Ovary (tissue), 9 donors: ENCODE measurements around the gene THSD4. TPM values are rescaled to one million over a fixed set of nuclear protein-coding genes. Genes with fewer than 3 reads are reported as not detected.

Source experiments
- DNase-seq, 5 donors: peaks; one replicate each; pipeline ENCODE4 v3.0.0-alpha.2; 2019 to 2020
- H3K27ac ChIP-seq, 2 donors: fragments of 200-600 bp; one replicate each; pipeline versions ENCODE4 v1.5.1 to v1.8.0; 2019 to 2022
- H3K27me3 ChIP-seq: fragments of 200-600 bp; one replicate; pipeline ENCODE4 v1.8.0; 2022
- H3K36me3 ChIP-seq: fragments of 200-600 bp; sonication (generic); one replicate; pipeline ENCODE4 v1.5.1; 2019
- H3K4me1 ChIP-seq: one replicate; pipeline ENCODE4 v1.8.1; 2013; ENCODE audit warnings: mild to moderate bottlenecking, moderate library complexity; ENCODE audit not compliant: insufficient read depth
- H3K4me3 ChIP-seq: fragments of 200-600 bp; sonication (generic); one replicate; pipeline ENCODE4 v1.5.1; 2017
- H3K9me3 ChIP-seq, 2 donors: fragments of 200-600 bp in 1 of 2; sonication (generic) in 1 of 2; one replicate each; pipeline versions ENCODE4 v1.5.1 to v1.8.1; 2013 to 2019; ENCODE audit warnings: mild to moderate bottlenecking in 1 of 2, moderate library complexity in 1 of 2
- EP300 ChIP-seq: sonication (generic); formaldehyde crosslinking; IDR thresholded peaks from one replicate; pipeline ENCODE4 v1.6.1; 2017; ENCODE audit warnings: antibody characterized with exemption
- POLR2A ChIP-seq: fragments of 450-650 bp; IDR thresholded peaks from one replicate; pipeline ENCODE4 v1.6.1; 2017; ENCODE audit warnings: antibody characterized with exemption, mild to moderate bottlenecking, moderate library complexity
- WGBS, 3 donors: extraction: QIAGEN DNeasy Blood & Tissue Kit in 1 of 3; methylation state at CpG; one replicate each; pipeline versions ENCODE4 v1.1.5 to v1.1.7; 2013 to 2017; 5-methylcytosine and 5-hydroxymethylcytosine counted together
- intact Hi-C, 4 donors: fragments of 100-400 bp; cut with DNase I; formaldehyde crosslinking; loops; one replicate each; pipeline versions ENCODE4 v1.11.0 to v1.15.1; 2022 to 2023
- polyA plus RNA-seq, 2 donors: library from polyadenylated mRNA; stranded (reverse); fragments of 200-250 nt in 1 of 2; fragments of 350-450 nt in 1 of 2; fragmentation: Illumina TruSeq in 1 of 2; extraction: RNeasy Lipid Tissue Mini Kit (QIAGEN cat#74804) in 1 of 2; gene quantifications; one replicate each; pipeline ENCODE4 v1.2.3, GENCODE V29; 2013 to 2014
- total RNA-seq, 7 donors: library from RNA; depleted of rRNA in 2 of 7; stranded (reverse); fragments of >200 nt in 2 of 7; fragmentation: NEBNext Ultra II Directional in 3 of 7; extraction: Animal tissue kit (Norgen Biotek cat#: 25700) in 3 of 7; gene quantifications; one replicate each; pipeline versions ENCODE4 v1.1.0 to v1.2.4, GENCODE V29; 2016 to 2023
- TF ChIP-seq, protein P1 (sequence below), 3 donors: fragments of 450-650 bp in 2 of 3; fragments of 200-600 bp in 1 of 3; IDR thresholded peaks; one replicate each; pipeline versions ENCODE4 v1.5.1 to v1.8.0; 2016 to 2022; ENCODE audit warnings: antibody characterized with exemption in 3 of 3, mild to moderate bottlenecking in 1 of 3
- donor health status: DM: no; HTN: no; CAD: no; lungs with moderate emphysema.
- donor health status: DM: no; HTN: no; CAD: no.
- donor health status: Bipolar disorder and iron deficiency.
- donor health status: DM: yes; HTN: yes; CAD: no.
- donor health status: DM: no; HTN: no; CAD: no.
- donor health status: DM: yes; HTN: yes; CAD: no.

THSD4 gene
- total and polyA plus RNA-seq, 9 donors: 3.2 to 53.4 (median 13.5) TPM

GRCh38 chr15:71529361-71529760, 414.1 kb downstream of the THSD4 start:
- Histone ChIP-seq H3K9me3 (no peaks in the 10 kb centered on the region), H3K27ac (no peak overlapping the region), H3K4me1 (peaks cover 6% of the 10 kb centered on the region), H3K27me3 (no peaks in the 10 kb centered on the region), H3K4me3 (no peak overlapping the region), H3K36me3 (no peaks in the 10 kb centered on the region)
- TF ChIP-seq, protein P1, sequence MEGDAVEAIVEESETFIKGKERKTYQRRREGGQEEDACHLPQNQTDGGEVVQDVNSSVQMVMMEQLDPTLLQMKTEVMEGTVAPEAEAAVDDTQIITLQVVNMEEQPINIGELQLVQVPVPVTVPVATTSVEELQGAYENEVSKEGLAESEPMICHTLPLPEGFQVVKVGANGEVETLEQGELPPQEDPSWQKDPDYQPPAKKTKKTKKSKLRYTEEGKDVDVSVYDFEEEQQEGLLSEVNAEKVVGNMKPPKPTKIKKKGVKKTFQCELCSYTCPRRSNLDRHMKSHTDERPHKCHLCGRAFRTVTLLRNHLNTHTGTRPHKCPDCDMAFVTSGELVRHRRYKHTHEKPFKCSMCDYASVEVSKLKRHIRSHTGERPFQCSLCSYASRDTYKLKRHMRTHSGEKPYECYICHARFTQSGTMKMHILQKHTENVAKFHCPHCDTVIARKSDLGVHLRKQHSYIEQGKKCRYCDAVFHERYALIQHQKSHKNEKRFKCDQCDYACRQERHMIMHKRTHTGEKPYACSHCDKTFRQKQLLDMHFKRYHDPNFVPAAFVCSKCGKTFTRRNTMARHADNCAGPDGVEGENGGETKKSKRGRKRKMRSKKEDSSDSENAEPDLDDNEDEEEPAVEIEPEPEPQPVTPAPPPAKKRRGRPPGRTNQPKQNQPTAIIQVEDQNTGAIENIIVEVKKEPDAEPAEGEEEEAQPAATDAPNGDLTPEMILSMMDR (IDR thresholded peaks at IDR 0.05): no peak
- no peak for TF ChIP-seq POLR2A
- TF ChIP-seq EP300: no peak
- intact Hi-C loops: no loop called here
- 92 to 95% (median 93%) methylated on average over 1 of the region's 1 CpG for WGBS, 3 donors
- DNase-seq: no peak

DNA sequence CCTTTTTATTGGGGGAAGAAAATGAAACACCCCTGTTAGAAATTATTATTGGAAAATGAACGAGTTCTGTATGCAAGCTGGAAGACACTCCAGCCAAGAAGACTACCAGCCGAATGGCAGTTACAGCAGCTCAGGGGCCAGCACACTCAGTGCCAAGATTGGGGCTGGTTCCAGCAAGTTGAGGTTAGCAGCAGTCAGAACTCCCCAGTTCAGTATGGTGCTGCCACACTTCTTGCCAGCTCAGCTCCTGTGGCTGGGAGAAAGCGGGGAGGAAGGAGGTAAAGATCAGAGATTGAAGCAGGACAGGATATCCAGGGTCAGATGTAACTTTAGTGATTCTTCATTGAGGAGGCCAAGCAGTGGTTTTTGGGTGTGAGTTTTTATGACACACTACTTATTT, 414.8 kb downstream of the THSD4 start:
- peaks cover 6% of the 10 kb centered on the region for H3K4me1 ChIP-seq
- intact Hi-C loops: no loop called here
- 72 to 93% (median 88%) methylated on average over 3 of the region's 3 CpGs for WGBS, 3 donors
- no peaks in the 10 kb centered on the region for H3K36me3 ChIP-seq
- no peak overlapping the region for H3K27ac ChIP-seq
- no peaks in the 10 kb centered on the region for H3K9me3 ChIP-seq
- H3K27me3 ChIP-seq: no peaks in the 10 kb centered on the region
- H3K4me3 ChIP-seq: no peak overlapping the region
- no peak for DNase-seq
- no peak for TF ChIP-seq POLR2A
- TF ChIP-seq, protein P1 (IDR thresholded peaks at IDR 0.05): no peak
- no peak for TF ChIP-seq EP300

DNA sequence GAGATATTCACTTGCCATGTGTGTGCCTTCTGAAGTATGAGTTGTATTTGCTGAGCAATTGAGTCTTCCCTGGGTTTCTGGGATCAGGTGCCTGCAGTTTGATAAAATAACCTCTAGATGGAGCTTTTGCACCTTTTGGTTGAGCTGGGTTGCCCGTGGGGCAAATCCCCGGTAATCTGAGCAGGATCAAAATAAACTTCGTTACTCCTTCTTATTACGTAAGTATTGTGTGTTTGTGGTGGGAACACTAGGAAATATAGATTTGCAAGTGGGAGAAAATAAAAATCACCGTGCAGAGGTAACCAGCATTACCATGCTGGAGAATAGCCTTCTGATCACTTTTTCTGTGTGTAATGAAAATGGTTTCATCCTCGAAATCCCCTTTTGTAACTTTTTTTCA, 417.7 kb downstream of the THSD4 start:
- no peak for DNase-seq
- Histone ChIP-seq H3K4me3 (no peak overlapping the region), H3K36me3 (no peaks in the 10 kb centered on the region), H3K27me3 (no peaks in the 10 kb centered on the region), H3K4me1 (no peaks in the 10 kb centered on the region), H3K9me3 (no peaks in the 10 kb centered on the region), H3K27ac (no peak overlapping the region)
- TF ChIP-seq POLR2A: no peak
- TF ChIP-seq, protein P1 (IDR thresholded peaks at IDR 0.05): no peak
- TF ChIP-seq EP300: no peak
- intact Hi-C loops: no loop called here
- WGBS, 3 donors: 82 to 83% (median 82%) methylated on average over 6 of the region's 6 CpGs

DNA sequence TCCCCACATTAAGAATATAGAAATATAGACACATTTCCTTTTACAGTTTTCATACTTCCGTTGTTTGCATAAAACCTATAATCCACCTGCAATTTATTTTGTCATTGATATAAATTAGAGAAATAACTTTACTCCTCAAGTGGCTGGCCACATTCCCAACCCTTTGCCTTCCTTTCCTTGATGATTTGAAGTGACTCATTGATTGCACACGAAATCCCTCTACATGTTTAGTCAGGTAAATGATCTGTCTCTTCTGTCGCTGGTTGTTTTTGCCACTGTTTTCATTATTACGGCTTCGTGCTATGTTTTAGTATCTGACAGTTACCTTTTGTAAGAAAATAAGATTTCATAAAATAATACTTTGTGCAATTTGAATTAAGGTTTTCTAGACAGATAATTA, 422.9 kb downstream of the THSD4 start:
- H3K4me3 ChIP-seq: no peak overlapping the region
- DNase-seq: no peak
- no peaks in the 10 kb centered on the region for H3K27me3 ChIP-seq
- no peaks in the 10 kb centered on the region for H3K4me1 ChIP-seq
- no peak overlapping the region for H3K27ac ChIP-seq
- intact Hi-C loops: no loop called here
- no peak for TF ChIP-seq POLR2A
- TF ChIP-seq, protein P1 (IDR thresholded peaks at IDR 0.05): no peak
- no peak for TF ChIP-seq EP300
- H3K9me3 ChIP-seq: no peaks in the 10 kb centered on the region
- H3K36me3 ChIP-seq: no peaks in the 10 kb centered on the region
- 91 to 95% (median 93%) methylated on average over 5 of the region's 5 CpGs for WGBS, 3 donors

GRCh38 chr15:71541746-71542145, 426.5 kb downstream of the THSD4 start:
- Histone ChIP-seq H3K4me1 (no peaks in the 10 kb centered on the region), H3K27ac (no peak overlapping the region), H3K27me3 (no peaks in the 10 kb centered on the region), H3K9me3 (no peaks in the 10 kb centered on the region), H3K4me3 (no peak overlapping the region), H3K36me3 (no peaks in the 10 kb centered on the region)
- intact Hi-C loops: no loop called here
- 72 to 80% (median 77%) methylated on average over 2 of the region's 2 CpGs for WGBS, 3 donors
- TF ChIP-seq, protein P1 (IDR thresholded peaks at IDR 0.05): no peak
- no peak for TF ChIP-seq POLR2A
- TF ChIP-seq EP300: no peak
- no peak for DNase-seq
